ENCODE results near the gene MIDN.
A peak's percentile ranks its signal among the peaks of the same experiment; 100 is the strongest.

MIDN gene

GRCh38 chr19:1271528-1272422 is 23.4 kb downstream of the MIDN start:
- DNase-seq: no peak

DNA sequence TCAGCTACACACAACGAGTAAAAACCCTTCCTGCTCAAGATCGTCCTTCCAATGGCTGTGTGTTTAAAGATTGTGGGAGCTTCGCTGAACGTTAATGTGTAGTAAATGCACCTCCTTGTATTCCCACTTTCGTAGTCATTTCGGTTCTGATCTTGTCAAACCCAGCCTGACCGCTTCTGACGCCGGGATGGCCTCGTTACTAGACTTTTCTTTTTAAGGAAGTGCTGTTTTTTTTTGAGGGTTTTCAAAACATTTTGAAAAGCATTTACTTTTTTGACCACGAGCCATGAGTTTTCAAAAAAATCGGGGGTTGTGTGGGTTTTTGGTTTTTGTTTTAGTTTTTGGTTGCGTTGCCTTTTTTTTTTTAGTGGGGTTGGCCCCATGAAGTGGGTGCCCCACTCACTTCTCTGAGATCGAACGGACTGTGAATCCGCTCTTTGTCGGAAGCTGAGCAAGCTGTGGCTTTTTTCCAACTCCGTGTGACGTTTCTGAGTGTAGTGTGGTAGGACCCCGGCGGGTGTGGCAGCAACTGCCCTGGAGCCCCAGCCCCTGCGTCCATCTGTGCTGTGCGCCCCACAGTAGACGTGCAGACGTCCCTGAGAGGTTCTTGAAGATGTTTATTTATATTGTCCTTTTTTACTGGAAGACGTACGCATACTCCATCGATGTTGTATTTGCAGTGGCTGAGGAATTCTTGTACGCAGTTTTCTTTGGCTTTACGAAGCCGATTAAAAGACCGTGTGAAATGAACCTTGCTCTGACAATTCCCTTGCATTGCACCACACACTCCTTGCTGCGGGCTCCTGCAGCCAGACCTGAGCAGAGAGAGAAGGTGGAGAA is 24.3 kb downstream of the MIDN start:
- DNase-seq: no peak

GRCh38 chr19:1273263-1274041 is 25.1 kb downstream of the MIDN start:
- no peak for DNase-seq

DNA sequence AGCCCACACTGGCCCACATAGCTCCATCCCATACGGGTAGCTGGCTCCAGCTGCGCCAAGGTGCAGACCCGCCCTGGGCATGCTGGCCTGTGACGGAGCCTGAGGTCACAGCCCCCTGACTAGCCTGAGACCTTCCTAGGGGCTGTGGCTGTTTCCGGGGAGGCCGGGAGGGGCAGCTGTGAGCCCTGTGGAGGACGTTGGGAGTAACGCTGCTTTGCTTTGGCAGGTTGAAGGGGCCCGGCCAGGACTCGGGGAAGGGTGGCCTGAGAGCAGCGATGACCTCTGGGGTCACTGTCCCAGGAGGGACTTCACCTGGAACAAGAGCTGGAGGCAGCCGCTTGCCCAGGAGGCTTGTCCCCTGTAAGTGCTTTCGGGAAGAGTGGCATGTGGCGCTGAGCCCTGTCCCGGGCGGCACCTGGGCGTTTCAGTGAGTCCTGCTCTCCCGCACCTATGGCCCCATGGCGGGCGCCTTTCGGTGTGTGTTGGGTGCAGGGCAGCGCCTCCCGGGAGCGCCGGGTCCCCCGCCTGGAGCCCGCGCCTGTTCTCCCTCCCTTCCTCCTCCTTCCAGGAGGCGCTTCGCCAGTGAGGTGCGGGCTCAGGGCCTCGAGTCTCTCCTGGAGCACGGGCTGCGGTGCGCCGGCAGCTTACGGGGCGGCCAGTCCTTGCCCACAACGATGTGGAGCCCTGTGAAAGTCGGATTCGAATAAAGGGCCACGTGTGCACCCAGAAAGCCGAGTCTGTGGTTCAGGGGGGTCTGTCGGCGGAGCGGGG is 25.9 kb downstream of the MIDN start:
- DNase-seq: no peak

DNA sequence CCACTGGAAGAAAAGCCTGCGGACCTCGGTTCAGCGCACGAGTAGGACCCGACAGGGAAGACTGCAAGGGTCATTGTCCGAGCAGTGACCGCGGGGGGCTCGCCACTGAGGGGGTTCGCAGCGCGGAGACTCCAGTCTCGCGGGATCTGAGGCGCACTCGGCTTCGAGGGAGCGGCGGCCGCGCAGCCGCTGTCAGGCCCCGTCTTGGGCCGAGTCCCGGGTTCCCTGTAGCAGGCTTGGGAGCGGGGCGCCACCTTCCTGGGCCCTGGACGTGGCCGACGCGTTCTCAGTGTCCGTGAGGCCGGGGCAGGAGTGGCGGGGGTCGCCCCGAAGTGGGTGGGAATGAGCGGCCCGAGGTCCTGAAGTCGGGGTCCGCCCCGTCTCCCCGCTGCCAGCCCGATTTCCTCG is 26.5 kb downstream of the MIDN start:
- no peak for DNase-seq

- DNase-seq: peak; percentile 98
Observed at GRCh38 chr19:1275260-1275975, 27.0 kb downstream of the MIDN start, which contains the start of gene FAM174C. FAM174C (plus strand) TSS chr19:1275530; CDS start chr19:1275550, 20 bp downstream.

DNA sequence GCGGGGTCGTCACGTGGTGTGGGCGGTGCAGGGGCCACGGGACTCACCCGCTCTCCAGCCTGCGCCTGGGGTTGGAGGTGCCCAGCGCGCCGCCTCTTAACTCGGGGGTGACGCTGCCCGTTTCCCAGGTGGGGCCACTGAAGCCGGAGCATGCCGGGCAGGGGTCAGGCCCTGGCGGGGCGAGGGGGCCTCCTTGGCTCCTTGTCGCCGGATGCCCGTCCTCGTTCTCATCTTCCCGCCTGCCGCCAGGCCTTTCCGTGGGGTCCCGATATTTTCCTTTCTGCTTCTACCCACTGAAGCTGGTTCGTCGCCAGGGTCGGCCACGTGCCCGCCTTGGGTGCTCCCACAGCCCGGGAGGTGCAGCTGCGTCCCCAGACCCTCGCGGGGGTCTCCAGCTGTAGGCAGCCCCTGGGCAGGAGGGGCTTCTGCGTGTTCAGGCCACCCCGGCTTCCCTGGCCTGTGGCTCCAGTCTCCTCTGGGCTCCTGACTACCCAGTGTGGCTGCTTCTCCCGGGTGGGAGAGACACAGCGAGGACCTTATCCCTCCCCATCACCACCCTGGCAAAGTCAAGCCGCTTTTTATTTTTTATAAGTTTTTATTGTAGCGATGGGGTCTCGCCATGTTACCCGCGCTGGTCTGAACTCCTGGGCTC is 27.7 kb downstream of the MIDN start:
- DNase-seq: no peak

GRCh38 chr19:1276628-1277022 is 28.2 kb downstream of the MIDN start:
- DNase-seq: no peak

- no peak for DNase-seq
Observed at GRCh38 chr19:1277061-1277460, 28.7 kb downstream of the MIDN start.

DNA sequence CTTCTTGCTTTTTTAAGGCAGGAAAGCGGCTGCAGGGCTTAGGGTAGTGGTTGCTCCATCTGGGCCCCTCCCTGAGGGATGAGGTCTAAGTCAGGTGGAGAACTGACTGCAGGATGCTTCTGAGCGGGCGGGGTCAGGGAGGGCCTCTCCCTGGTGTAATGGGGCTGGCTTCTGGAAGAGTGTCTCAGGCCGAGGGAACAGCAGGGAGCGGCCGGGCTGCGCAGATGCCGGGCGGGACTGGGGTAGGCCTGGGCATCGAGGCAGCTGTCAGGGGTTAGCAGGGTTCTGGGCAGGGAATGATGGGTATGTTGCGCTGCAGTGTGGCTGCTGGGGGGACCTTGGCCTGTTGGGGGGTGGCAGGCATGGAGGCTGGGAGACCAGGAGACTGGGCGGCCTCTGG is 29.7 kb downstream of the MIDN start:
- DNase-seq: no peak

GRCh38 chr19:1278713-1279660 is 30.6 kb downstream of the MIDN start:
- DNase-seq: no peak

- peak; percentile 51 for DNase-seq
Observed at GRCh38 chr19:1279782-1280341, 31.5 kb downstream of the MIDN start.

DNA sequence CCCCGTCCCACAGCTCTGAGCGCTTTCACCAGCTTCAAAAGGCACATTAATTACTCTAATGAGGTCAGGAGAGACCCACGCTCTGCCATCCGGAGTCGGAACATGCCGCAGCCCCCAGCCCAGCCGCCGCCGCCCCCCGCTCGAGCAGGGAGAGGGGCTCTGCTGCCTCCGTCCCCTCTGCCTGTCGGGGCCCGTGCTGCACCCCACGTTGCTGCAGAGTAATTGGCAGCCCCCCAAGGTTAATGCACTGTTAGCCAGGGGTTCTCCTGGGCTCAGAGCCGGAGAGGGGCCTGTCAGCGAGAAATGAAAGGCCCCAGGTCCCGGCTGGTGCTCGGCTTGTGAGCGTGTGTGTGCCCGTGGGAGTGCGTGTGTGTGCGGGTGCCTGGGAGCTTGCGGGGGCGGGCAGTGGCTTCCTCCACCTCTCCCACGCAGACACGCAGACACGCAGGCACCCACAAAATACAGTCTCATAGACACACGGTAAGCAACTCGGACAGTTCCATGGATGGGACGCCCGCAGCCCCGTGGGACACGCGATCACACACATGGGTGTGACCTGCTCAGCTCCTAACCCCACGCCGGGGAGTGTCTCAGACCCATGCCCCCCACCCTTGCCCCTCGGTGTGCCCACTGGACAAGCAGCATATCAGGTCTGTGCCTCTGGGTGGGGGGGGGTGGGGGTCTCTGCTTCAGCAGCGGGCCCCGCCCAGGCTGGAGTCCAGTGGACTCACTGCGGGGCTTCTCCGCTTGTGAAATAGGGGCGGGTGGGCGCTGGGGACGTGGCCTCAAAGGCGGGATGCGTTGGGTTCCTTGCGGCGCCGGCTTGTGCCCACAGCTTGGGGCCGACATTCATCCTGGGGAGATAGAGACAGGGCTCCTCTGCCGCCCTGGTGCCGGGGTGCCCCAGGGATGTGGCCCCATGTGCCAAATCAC is 32.5 kb downstream of the MIDN start:
- DNase-seq: no peak

DNA sequence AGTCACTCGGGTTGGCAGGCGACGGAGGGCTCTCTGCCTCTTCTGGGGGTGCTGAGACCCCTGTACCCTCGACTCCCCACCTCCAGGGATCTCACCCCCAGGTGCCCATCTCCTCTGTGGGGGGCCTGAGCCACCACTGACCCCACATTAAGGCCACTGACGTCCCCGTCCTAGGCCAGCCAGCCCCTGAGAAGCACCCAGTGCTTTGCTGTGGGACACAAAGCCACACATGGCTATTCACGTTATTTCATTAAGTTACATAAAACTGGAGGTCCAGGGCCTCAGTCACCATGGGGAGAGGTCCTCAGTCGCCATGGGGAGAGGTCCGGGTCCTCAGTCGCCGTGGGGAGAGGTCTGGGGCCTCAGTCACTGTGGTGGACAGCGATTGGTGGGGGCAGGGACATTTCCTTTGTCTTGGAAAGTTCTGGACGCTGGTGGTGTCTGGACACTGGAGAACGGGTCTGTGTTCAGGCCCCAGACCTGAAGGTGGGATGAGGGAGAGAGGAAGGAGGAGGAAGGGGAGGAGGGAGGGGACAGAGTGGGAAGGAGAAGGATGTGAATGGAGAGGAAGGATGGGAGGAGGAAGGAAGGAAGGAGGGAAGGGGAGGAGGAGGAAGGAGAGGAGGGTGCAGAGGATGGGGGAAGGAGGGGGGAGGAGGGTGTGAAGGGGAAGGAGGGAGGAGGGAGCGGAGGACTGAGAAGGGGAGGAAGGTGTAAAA is 33.3 kb downstream of the MIDN start:
- no peak for DNase-seq

- DNase-seq: no peak
Observed at GRCh38 chr19:1282588-1283206, 34.3 kb downstream of the MIDN start.

- no peak for DNase-seq
Observed at GRCh38 chr19:1283207-1283916, 35.0 kb downstream of the MIDN start.

DNA sequence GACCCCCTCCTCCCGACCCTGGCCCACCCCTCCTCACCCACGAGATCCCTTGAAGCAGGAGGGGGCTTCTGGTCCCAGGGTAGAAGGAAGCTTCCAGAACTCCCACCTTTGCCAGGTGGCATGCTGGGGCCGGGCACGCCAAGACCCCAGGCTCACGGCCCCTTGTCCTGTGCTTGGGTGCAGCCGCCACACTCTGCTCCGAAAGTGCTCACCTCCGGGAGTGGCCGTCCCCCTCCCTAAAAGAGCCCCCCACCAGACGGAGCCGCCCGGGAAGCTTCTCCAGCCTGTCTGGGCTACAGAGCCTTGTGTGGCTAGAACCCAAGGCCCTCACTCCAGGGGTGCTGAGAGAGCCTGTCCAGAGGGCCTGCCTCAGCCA is 35.5 kb downstream of the MIDN start:
- DNase-seq: no peak

All from NK-92 treated with Interleukin-12 subunit alpha and Interleukin-12 subunit beta, amount 100 ng/mL, for 24 hours (cell line).